ENCODE data around the gene FBXO44. TPM values are rescaled to one million over a fixed set of nuclear protein-coding genes. Genes with fewer than 3 reads are reported as not detected.

Gene FBXO44
- total RNA-seq, 1 experiment from 2014 or later: 24.5 TPM

DNA sequence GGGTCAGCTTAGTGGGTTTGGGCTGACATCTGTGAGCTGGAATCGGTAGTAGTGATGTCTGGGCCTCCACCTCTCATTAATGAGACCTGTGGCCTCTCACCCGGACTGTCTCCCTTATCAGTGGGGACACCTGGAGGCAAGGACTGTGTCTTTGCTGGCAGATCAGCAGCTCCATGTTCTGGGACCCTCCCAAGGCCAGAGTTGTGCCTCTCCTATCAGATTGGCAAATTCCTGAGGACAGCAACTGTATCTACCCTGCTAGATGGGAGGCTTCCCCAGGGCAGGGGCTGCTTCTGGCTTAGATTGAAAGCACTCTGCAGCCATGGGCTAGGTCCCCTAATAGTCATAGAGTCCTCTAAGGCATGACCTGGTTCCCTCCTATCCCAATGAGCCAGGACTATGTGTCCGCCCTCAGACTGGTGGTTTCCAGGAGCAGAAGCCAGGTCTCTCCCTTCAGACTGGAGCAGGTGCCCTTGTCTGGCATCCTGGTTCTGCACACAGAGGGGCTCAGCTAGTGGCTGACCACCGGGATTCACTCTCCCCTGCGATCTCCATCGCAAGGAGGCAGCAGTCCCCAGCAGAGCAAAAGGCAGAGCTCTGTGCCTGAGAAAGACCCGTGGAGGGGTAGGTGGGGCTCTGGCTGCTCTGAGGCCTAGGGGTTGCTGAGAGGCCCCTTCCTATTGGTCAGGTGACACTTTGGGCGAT, 42.7 kb downstream of the FBXO44 start:
- Histone ChIP-seq H3K9ac (ENCODE audit: extremely low read depth, insufficient read length, low read length) (no peak overlapping the region), H3K14ac (ENCODE audit: insufficient read depth, low read length) (no peak overlapping the region), H3K79me1 (ENCODE audit: insufficient read depth, low read depth, low read length, poor library complexity, severe bottlenecking) (no peaks in the 10 kb centered on the region), H2BK5ac (ENCODE audit: insufficient read length, low read length) (no peak overlapping the region), H3K18ac (ENCODE audit: insufficient read length, low read depth, low read length) (no peak overlapping the region), H3K23me2 (ENCODE audit: insufficient read length, low read depth, low read length, poor library complexity, severe bottlenecking) (peaks cover 8% of the 10 kb centered on the region), H3K27ac (ENCODE audit: insufficient read length, low read depth, low read length) (no peak overlapping the region), H3K4ac (ENCODE audit: low read depth, low read length) (no peak overlapping the region), H4K91ac (ENCODE audit: insufficient read length, low read depth, low read length) (no peak overlapping the region), H3K56ac (ENCODE audit: insufficient read length, low read depth, low read length) (no peak overlapping the region), H4K20me1 (ENCODE audit: control insufficient read depth, insufficient read depth, insufficient read length) (peaks cover 7% of the 10 kb centered on the region), H2BK120ac (ENCODE audit: low read depth, low read length, poor library complexity, severe bottlenecking) (no peak overlapping the region), H3K4me2 (ENCODE audit: insufficient read depth, insufficient read length, low read length) (no peak overlapping the region), H3K27me3 (ENCODE audit: insufficient read depth, low read length) (no peaks in the 10 kb centered on the region; the same call in 1 of the 2 replicates), H2BK15ac (ENCODE audit: low read depth, low read length) (no peak overlapping the region), H2AFZ (ENCODE audit: low read length) (no peak overlapping the region), H3K23ac (ENCODE audit: insufficient read length, low read depth, low read length) (no peak overlapping the region), H3K79me2 (ENCODE audit: insufficient read depth, low read length) (no peaks in the 10 kb centered on the region; the same call in 1 of the 2 replicates), H2BK20ac (ENCODE audit: low read depth, low read length, poor library complexity, severe bottlenecking) (no peak overlapping the region), H4K8ac (replicated peaks; ENCODE audit: insufficient read length, low read depth, low read length) (no peak overlapping the region), H2AK5ac (ENCODE audit: insufficient read length, low read length) (no peak overlapping the region), H3K9me3 (ENCODE audit: control insufficient read depth, low read depth, low read length) (no peaks in the 10 kb centered on the region), H3T11ph (ENCODE audit: low read length) (no peak overlapping the region), H3K4me1 (ENCODE audit: insufficient read depth, low read length) (peaks cover 10% of the 10 kb centered on the region), H4K5ac (ENCODE audit: insufficient read length, low read depth, low read length) (no peak overlapping the region), H2BK12ac (ENCODE audit: insufficient read length, low read depth, low read length) (no peak overlapping the region)
- Mint-ChIP-seq H3K4me1 (peaks cover 45 to 51% of the 10 kb centered on the region in 2 experiments), H3K36me3 (ENCODE audit: insufficient read depth in 1 of 3, low read depth in 3 of 3) (peaks cover 0 to 5% (median 0%) of the 10 kb centered on the region in 3 experiments; a peak in 2 of 7 replicates), H3K27me3 (ENCODE audit: low read depth) (peaks cover 10% of the 10 kb centered on the region), H3K9me3 (no peaks in the 10 kb centered on the region), H3K27ac (peak overlapping the region in 1 of 3 experiments; percentile 20; a peak in 1 of 7 replicates), H3K4me3 (no peak overlapping the region)
- no CpG with 5 or more reads among the region's 8 CpGs for WGBS (ENCODE audit: extremely low coverage, insufficient read length, low lambda C conversion rate)
- peak; percentile 64 for DNase-seq
- TF ChIP-seq, protein P1, sequence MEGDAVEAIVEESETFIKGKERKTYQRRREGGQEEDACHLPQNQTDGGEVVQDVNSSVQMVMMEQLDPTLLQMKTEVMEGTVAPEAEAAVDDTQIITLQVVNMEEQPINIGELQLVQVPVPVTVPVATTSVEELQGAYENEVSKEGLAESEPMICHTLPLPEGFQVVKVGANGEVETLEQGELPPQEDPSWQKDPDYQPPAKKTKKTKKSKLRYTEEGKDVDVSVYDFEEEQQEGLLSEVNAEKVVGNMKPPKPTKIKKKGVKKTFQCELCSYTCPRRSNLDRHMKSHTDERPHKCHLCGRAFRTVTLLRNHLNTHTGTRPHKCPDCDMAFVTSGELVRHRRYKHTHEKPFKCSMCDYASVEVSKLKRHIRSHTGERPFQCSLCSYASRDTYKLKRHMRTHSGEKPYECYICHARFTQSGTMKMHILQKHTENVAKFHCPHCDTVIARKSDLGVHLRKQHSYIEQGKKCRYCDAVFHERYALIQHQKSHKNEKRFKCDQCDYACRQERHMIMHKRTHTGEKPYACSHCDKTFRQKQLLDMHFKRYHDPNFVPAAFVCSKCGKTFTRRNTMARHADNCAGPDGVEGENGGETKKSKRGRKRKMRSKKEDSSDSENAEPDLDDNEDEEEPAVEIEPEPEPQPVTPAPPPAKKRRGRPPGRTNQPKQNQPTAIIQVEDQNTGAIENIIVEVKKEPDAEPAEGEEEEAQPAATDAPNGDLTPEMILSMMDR (conservative IDR thresholded peaks at IDR 0.05): no peak

All from H9 (cell line).